Neuronal stem cell (in vitro differentiated cells): ENCODE data around the gene SMAD3.

Experiments used
- DNase-seq: peaks from one replicate; pipeline ENCODE4 v3.0.0-alpha.2; 2013; ENCODE audit warnings: low spot score
- H2AFZ ChIP-seq: one replicate; pipeline ENCODE4 v1.6.1; 2013; ENCODE audit warnings: mild to moderate bottlenecking, low read length, inconsistent platforms
- H2AK5ac ChIP-seq: 2 replicates; pipeline ENCODE4 v1.6.1; 2013; ENCODE audit warnings: low read depth, mild to moderate bottlenecking, inconsistent platforms, low read length, moderate library complexity, mixed read lengths
- H2BK120ac ChIP-seq: 2 replicates; pipeline ENCODE4 v1.6.1; 2013; ENCODE audit warnings: low read depth, mild to moderate bottlenecking, inconsistent platforms, low read length, moderate library complexity, mixed read lengths
- H2BK12ac ChIP-seq: one replicate; pipeline ENCODE4 v1.6.1; 2013; ENCODE audit warnings: low read length, inconsistent platforms
- H2BK15ac ChIP-seq: 2 replicates; pipeline ENCODE4 v1.6.1; 2013; ENCODE audit warnings: mild to moderate bottlenecking, low read length, inconsistent platforms, mixed read lengths
- H2BK5ac ChIP-seq: one replicate; pipeline ENCODE4 v1.6.1; 2013; ENCODE audit warnings: inconsistent platforms, mild to moderate bottlenecking, low read length, moderate library complexity
- H3K14ac ChIP-seq: one replicate; pipeline ENCODE4 v1.6.1; 2013; ENCODE audit warnings: low read length, inconsistent platforms
- H3K18ac ChIP-seq: 2 replicates; pipeline ENCODE4 v1.6.1; 2013; ENCODE audit warnings: low read length, inconsistent platforms
- H3K23ac ChIP-seq: 2 replicates; pipeline ENCODE4 v1.6.1; 2013; ENCODE audit warnings: low read depth, mild to moderate bottlenecking, mixed read lengths, low read length, inconsistent platforms; ENCODE audit not compliant: poor library complexity
- H3K27ac ChIP-seq: replicated peaks from 3 replicates; pipeline ENCODE4 v1.5.1; 2013; ENCODE audit warnings: low read length, inconsistent platforms
- H3K27me3 ChIP-seq, 3 experiments: 2 replicates each; pipeline ENCODE4 v1.6.1; 2013; ENCODE audit warnings: low read length in 3 of 3, mild to moderate bottlenecking in 2 of 3, inconsistent platforms in 1 of 3, low read depth in 1 of 3, mixed read lengths in 1 of 3, moderate library complexity in 1 of 3; ENCODE audit not compliant: control insufficient read depth in 3 of 3, insufficient read depth in 3 of 3
- H3K36me3 ChIP-seq, 2 donors: replicated peaks in 1 of 2; 2 replicates each; pipeline ENCODE4 v1.6.1; 2013; ENCODE audit warnings: low read length in 2 of 2; ENCODE audit not compliant: control insufficient read depth in 2 of 2, insufficient read depth in 2 of 2
- H3K4ac ChIP-seq: 2 replicates; pipeline ENCODE4 v1.6.1; 2013; ENCODE audit warnings: inconsistent platforms, mild to moderate bottlenecking, low read length, moderate library complexity
- H3K4me1 ChIP-seq, 2 donors: 1 replicate in 1 of 2; 2 replicates in 1 of 2; pipeline ENCODE4 v1.6.1; 2013; ENCODE audit warnings: low read length in 2 of 2, low read depth in 1 of 2; ENCODE audit not compliant: control insufficient read depth in 2 of 2, insufficient read depth in 1 of 2
- H3K4me2 ChIP-seq: one replicate; pipeline ENCODE4 v1.6.1; 2013; ENCODE audit warnings: mild to moderate bottlenecking, low read length, inconsistent platforms; ENCODE audit not compliant: insufficient read depth, poor library complexity, severe bottlenecking
- H3K4me3 ChIP-seq, 2 donors: 2 replicates each; pipeline ENCODE4 v1.5.1; 2013; ENCODE audit warnings: low read length in 2 of 2, mild to moderate bottlenecking in 2 of 2, inconsistent platforms in 1 of 2, moderate library complexity in 1 of 2
- H3K79me1 ChIP-seq: one replicate; pipeline ENCODE4 v1.6.1; 2013; ENCODE audit warnings: low read depth, mild to moderate bottlenecking, inconsistent platforms, low read length, moderate library complexity
- H3K9ac ChIP-seq: one replicate; pipeline ENCODE4 v1.6.1; 2013; ENCODE audit warnings: mild to moderate bottlenecking, low read depth, low read length, inconsistent platforms; ENCODE audit not compliant: poor library complexity
- H3K9me3 ChIP-seq, 2 donors: replicated peaks in 1 of 2; 2 replicates each; pipeline versions ENCODE3 to v1.6.1; 2013; ENCODE audit warnings: low read length in 2 of 2, mild to moderate bottlenecking in 2 of 2, inconsistent platforms in 1 of 2, low read depth in 1 of 2, mixed read lengths in 1 of 2, moderate library complexity in 1 of 2; ENCODE audit not compliant: control insufficient read depth in 2 of 2, insufficient read depth in 1 of 2
- H4K8ac ChIP-seq: one replicate; pipeline ENCODE4 v1.6.1; 2013; ENCODE audit warnings: low read depth, mild to moderate bottlenecking, inconsistent platforms, low read length, moderate library complexity
- H4K91ac ChIP-seq: one replicate; pipeline ENCODE4 v1.6.1; 2013; ENCODE audit warnings: low read length, low read depth, mild to moderate bottlenecking, inconsistent platforms; ENCODE audit not compliant: poor library complexity
- WGBS, 2 donors: extraction: QIAGEN DNeasy Blood & Tissue Kit; methylation state at CpG; one replicate each; pipeline ENCODE4 v1.1.7; 2013; ENCODE audit warnings: missing lambda C conversion rate in 2 of 2, mixed read lengths in 1 of 2; ENCODE audit not compliant: insufficient read length in 2 of 2, insufficient replicate concordance in 1 of 2; ENCODE audit errors: extremely low coverage in 2 of 2; 5-methylcytosine and 5-hydroxymethylcytosine counted together

Gene SMAD3

GRCh38 chr15:67218428-67218827, 153.0 kb downstream of the SMAD3 start:
- no peak overlapping the region for H3K18ac ChIP-seq
- no peak overlapping the region for H3K4me3 ChIP-seq
- no peak overlapping the region for H3K23ac ChIP-seq
- no peaks in the 10 kb centered on the region for H3K9me3 ChIP-seq
- H2AFZ ChIP-seq: no peak overlapping the region
- H4K8ac ChIP-seq: no peak overlapping the region
- H2BK15ac ChIP-seq: no peak overlapping the region
- H3K4ac ChIP-seq: no peak overlapping the region
- H3K36me3 ChIP-seq: peaks cover 0 to 6% of the 10 kb centered on the region in 2 donors
- H3K79me1 ChIP-seq: no peaks in the 10 kb centered on the region
- no peak overlapping the region for H2BK12ac ChIP-seq
- no peaks in the 10 kb centered on the region for H3K4me1 ChIP-seq
- H3K9ac ChIP-seq: no peak overlapping the region
- DNase-seq: no peak
- H2AK5ac ChIP-seq: no peak overlapping the region
- H3K27me3 ChIP-seq: no peaks in the 10 kb centered on the region
- no peak overlapping the region for H3K4me2 ChIP-seq
- no peak overlapping the region for H3K27ac ChIP-seq
- no peak overlapping the region for H2BK120ac ChIP-seq
- H4K91ac ChIP-seq: no peak overlapping the region
- no peak overlapping the region for H2BK5ac ChIP-seq
- H3K14ac ChIP-seq: no peak overlapping the region

- H3K14ac ChIP-seq: no peak overlapping the region
- no CpG with 5 or more reads among the region's 2 CpGs for WGBS, 2 donors
- H3K9me3 ChIP-seq: no peaks in the 10 kb centered on the region
- no peak overlapping the region for H2BK12ac ChIP-seq
- H3K9ac ChIP-seq: no peak overlapping the region
- H4K91ac ChIP-seq: no peak overlapping the region
- no peak overlapping the region for H3K23ac ChIP-seq
- no peak overlapping the region for H2AK5ac ChIP-seq
- H3K79me1 ChIP-seq: no peaks in the 10 kb centered on the region
- H2BK5ac ChIP-seq: no peak overlapping the region
- no peaks in the 10 kb centered on the region for H3K27me3 ChIP-seq
- no peak overlapping the region for H2BK120ac ChIP-seq
- no peak overlapping the region for H3K27ac ChIP-seq
- no peak overlapping the region for H3K4me2 ChIP-seq
- H3K4me1 ChIP-seq: no peaks in the 10 kb centered on the region
- no peak overlapping the region for H3K4ac ChIP-seq
- H3K36me3 ChIP-seq: peaks cover 0 to 6% of the 10 kb centered on the region in 2 donors
- no peak overlapping the region for H4K8ac ChIP-seq
- no peak overlapping the region for H2AFZ ChIP-seq
- H3K4me3 ChIP-seq: no peak overlapping the region
- no peak overlapping the region for H3K18ac ChIP-seq
- no peak for DNase-seq
- H2BK15ac ChIP-seq: no peak overlapping the region
Observed at GRCh38 chr15:67219288-67219687, 153.9 kb downstream of the SMAD3 start.

GRCh38 chr15:67224889-67225288, 159.5 kb downstream of the SMAD3 start:
- Histone ChIP-seq H3K14ac (no peak overlapping the region), H2BK5ac (no peak overlapping the region), H3K79me1 (no peaks in the 10 kb centered on the region), H3K27ac (no peak overlapping the region), H2BK12ac (no peak overlapping the region), H3K4ac (no peak overlapping the region), H4K91ac (no peak overlapping the region), H3K4me1 (no peaks in the 10 kb centered on the region), H2BK15ac (no peak overlapping the region), H3K36me3 (peaks cover 0 to 19% of the 10 kb centered on the region in 2 donors), H3K4me3 (no peak overlapping the region), H3K9ac (no peak overlapping the region), H3K9me3 (no peaks in the 10 kb centered on the region), H3K27me3 (no peaks in the 10 kb centered on the region), H3K23ac (no peak overlapping the region), H2AFZ (no peak overlapping the region), H3K4me2 (no peak overlapping the region), H2AK5ac (no peak overlapping the region), H3K18ac (no peak overlapping the region), H4K8ac (no peak overlapping the region), H2BK120ac (no peak overlapping the region)
- whole genome bisulfite sequencing, 2 donors: no CpG with 5 or more reads among the region's 3 CpGs
- DNase-seq: no peak

- Histone ChIP-seq H3K79me1 (no peaks in the 10 kb centered on the region), H4K91ac (no peak overlapping the region), H2AFZ (no peak overlapping the region), H3K4me3 (no peak overlapping the region), H2BK5ac (no peak overlapping the region), H2BK12ac (no peak overlapping the region), H3K4me2 (no peak overlapping the region), H3K4me1 (no peaks in the 10 kb centered on the region), H2AK5ac (no peak overlapping the region), H3K23ac (no peak overlapping the region), H4K8ac (no peak overlapping the region), H3K18ac (no peak overlapping the region), H3K27ac (no peak overlapping the region), H2BK120ac (no peak overlapping the region), H3K14ac (no peak overlapping the region), H3K36me3 (peaks cover 4 to 20% of the 10 kb centered on the region in 2 donors), H3K9ac (no peak overlapping the region), H3K9me3 (no peaks in the 10 kb centered on the region), H3K27me3 (no peaks in the 10 kb centered on the region), H2BK15ac (no peak overlapping the region), H3K4ac (no peak overlapping the region)
- no peak for DNase-seq
- no CpG with 5 or more reads among the region's 2 CpGs for WGBS, 2 donors
Observed at GRCh38 chr15:67225336-67225735, 159.9 kb downstream of the SMAD3 start.
